NCI-H2227 (cell line): Measurements from ENCODE around the gene KHK.

Experiments
- DNase-seq: peaks from one replicate; lab custom pipeline; 2025; ENCODE audit not compliant: unreplicated experiment; lab: John Stamatoyannopoulos, UW

KHK gene

GRCh38 chr2:27149570-27150405 is 63.2 kb downstream of the KHK start:
- DNase-seq = no peak
